ENCODE data around the gene SGMS2.

SGMS2 gene

GRCh38 chr4:107853444-107854355 is 29.0 kb downstream of the SGMS2 start (continued):
- no peak for TF ChIP-seq ZFP3 (tag by site-specific recombination; IDR thresholded peaks at IDR 0.05; ENCODE audit: low read depth)
- TF ChIP-seq ZEB2 (tag by site-specific recombination; IDR thresholded peaks at IDR 0.05): peak; percentile 45; the same call in 1 of the 2 replicates
- no peak for TF ChIP-seq ZNF19 (tag by site-specific recombination; IDR thresholded peaks at IDR 0.05; ENCODE audit: low read depth)
- no peak for TF ChIP-seq ZBTB26 (tag by site-specific recombination; optimal IDR thresholded peaks at IDR 0.05)
- TF ChIP-seq ZNF214 (tag by site-specific recombination; IDR thresholded peaks at IDR 0.05; ENCODE audit: borderline replicate concordance): no peak
- TF ChIP-seq AEBP2 (tag by site-specific recombination; IDR thresholded peaks at IDR 0.05; ENCODE audit: borderline replicate concordance): no peak
- TF ChIP-seq ZNF341 (tag by site-specific recombination; IDR thresholded peaks at IDR 0.05; ENCODE audit: low read depth): no peak
- TF ChIP-seq OVOL3 (tag by site-specific recombination; IDR thresholded peaks at IDR 0.05): no peak
- no peak for TF ChIP-seq PBX3 (CRISPR knock-in tag; IDR thresholded peaks at IDR 0.05)
- TF ChIP-seq ZNF654 (tag by site-specific recombination; IDR thresholded peaks at IDR 0.05; ENCODE audit: low read depth): no peak
- no peak for TF ChIP-seq ZFHX2 (tag by site-specific recombination; conservative IDR thresholded peaks at IDR 0.05)
- TF ChIP-seq IKZF3 (tag by site-specific recombination; IDR thresholded peaks at IDR 0.05): no peak

GRCh38 chr4:107854356-107855022 is 29.8 kb downstream of the SGMS2 start:
- no peak for TF ChIP-seq ZBTB44 (tag by site-specific recombination; IDR thresholded peaks at IDR 0.05)
- TF ChIP-seq KLF8 (tag by site-specific recombination; IDR thresholded peaks at IDR 0.05): no peak
- TF ChIP-seq ZNF138 (tag by site-specific recombination; IDR thresholded peaks at IDR 0.05; ENCODE audit: borderline replicate concordance): no peak
- no peak for TF ChIP-seq WT1 (tag by site-specific recombination; IDR thresholded peaks at IDR 0.05)
- H3K4me3 ChIP-seq (ENCODE audit: low read depth, low read length): no peak overlapping the region
- H3K4me1 ChIP-seq (ENCODE audit: control insufficient read depth, insufficient read depth, low read length): peaks cover 17% of the 10 kb centered on the region
- H3K27ac ChIP-seq (ENCODE audit: extremely low read depth, low read depth, low read length): no peak overlapping the region
- ChIA-PET POLR2A (no interaction called here), CTCF (interaction anchor here (1.2 kb wide), 1 partner anchor 28 kb away, joined by 4 read pairs; no protein-coding TSS in a partner anchor)
- no peaks in the 10 kb centered on the region for H3K9me3 ChIP-seq (ENCODE audit: control insufficient read depth, insufficient read depth, low read depth, low read length)
- H3K36me3 ChIP-seq (ENCODE audit: control insufficient read depth in 2 of 2, insufficient read depth in 1 of 2, low read length in 2 of 2): peaks cover 0 to 4% of the 10 kb centered on the region in 2 experiments; a peak in 1 of 3 replicates

Measured in HEK293 (cell line).